ENCODE results near the gene MPPED2. TPM values are rescaled to one million over a fixed set of nuclear protein-coding genes. Genes with fewer than 3 reads are reported as not detected.
A peak's percentile ranks its signal among the peaks of the same experiment; 100 is the strongest.

The MPPED2 gene
- total and polyA plus RNA-seq, 12 donors: 2.2 to 15.1 (median 10.4) TPM

GRCh38 chr11:30393012-30393411 lies 193.1 kb downstream of the MPPED2 start:
- DNase-seq (no peak), ATAC-seq (peak in 4 of 8 donors; percentile 42 to 48 (median 46))
- Histone ChIP-seq H3K36me3 (no peaks in the 10 kb centered on the region), H3K4me3 (no peak overlapping the region), H3K4me1 (peaks cover 5 to 25% (median 16%) of the 10 kb centered on the region in 9 donors), H3K9me3 (peaks cover 0 to 8% (median 0%) of the 10 kb centered on the region in 11 donors), H3K27me3 (no peaks in the 10 kb centered on the region), H3K27ac (peak overlapping the region in 1 of 10 donors; percentile 13)
- WGBS, 2 donors: 43 to 49% methylated on average over 1 of the region's 1 CpG
- intact Hi-C loops (cut with DNase I): loop anchor here in 1 of 10 donors (5.0 kb wide), 1 partner anchor 194 kb away; the partner anchor contains the start of gene MPPED2
- no peak for TF ChIP-seq CTCF (IDR thresholded peaks at IDR 0.05)

- peak; percentile 39 to 86 (median 77) for ATAC-seq
- peak in 1 of 2 donors; percentile 47 for DNase-seq
- intact Hi-C loops (cut with DNase I): loop anchor here in 1 of 10 donors (5.0 kb wide), 1 partner anchor 195 kb away; the partner anchor contains the start of gene MPPED2
- Histone ChIP-seq H3K9me3 (peaks cover 0 to 8% (median 0%) of the 10 kb centered on the region in 11 donors), H3K36me3 (no peaks in the 10 kb centered on the region), H3K27me3 (no peaks in the 10 kb centered on the region), H3K27ac (peak overlapping the region in 5 of 10 donors; percentile 1 to 13 (median 3)), H3K4me3 (peak overlapping the region in 2 of 10 donors; percentile 5 to 29), H3K4me1 (peaks cover 5 to 25% (median 16%) of the 10 kb centered on the region in 9 donors)
- TF ChIP-seq CTCF (IDR thresholded peaks at IDR 0.05): no peak
- WGBS, 2 donors: 9 to 12% methylated on average over 5 of the region's 5 CpGs
Observed at GRCh38 chr11:30392221-30392784, 193.8 kb downstream of the MPPED2 start.

- H3K4me1 ChIP-seq: peaks cover 5 to 25% (median 16%) of the 10 kb centered on the region in 9 donors
- no peak overlapping the region for H3K27ac ChIP-seq
- no peak for TF ChIP-seq CTCF (IDR thresholded peaks at IDR 0.05)
- intact Hi-C loops (cut with DNase I): no loop called here
- ATAC-seq (no peak), DNase-seq (no peak)
- peaks cover 0 to 2% (median 0%) of the 10 kb centered on the region in 11 donors for H3K9me3 ChIP-seq
- H3K27me3 ChIP-seq: no peaks in the 10 kb centered on the region
- 71 to 84% methylated on average over 3 of the region's 3 CpGs for WGBS, 2 donors
- H3K36me3 ChIP-seq: no peaks in the 10 kb centered on the region
- no peak overlapping the region for H3K4me3 ChIP-seq
Observed at GRCh38 chr11:30388957-30389356, 197.2 kb downstream of the MPPED2 start.

GRCh38 chr11:30387891-30388861 lies 198.0 kb downstream of the MPPED2 start:
- ATAC-seq (no peak), DNase-seq (no peak)
- Histone ChIP-seq H3K4me1 (peaks cover 5 to 23% (median 16%) of the 10 kb centered on the region in 9 donors), H3K9me3 (no peaks in the 10 kb centered on the region), H3K27ac (no peak overlapping the region), H3K4me3 (no peak overlapping the region), H3K27me3 (no peaks in the 10 kb centered on the region), H3K36me3 (no peaks in the 10 kb centered on the region)
- intact Hi-C loops (cut with DNase I): no loop called here
- TF ChIP-seq CTCF (IDR thresholded peaks at IDR 0.05): no peak
- 85 to 90% methylated on average over 19 of the region's 19 CpGs for WGBS, 2 donors

Measured in heart right ventricle (tissue), 16 donors.